Effector memory CD4-positive, alpha-beta T cell (primary cell): ENCODE measurements around the gene HIP1R.

ENCODE experiments used
- DNase-seq, 3 donors: peaks; one replicate each; pipeline ENCODE4 v3.0.0-alpha.2; 2020
- H3K27ac ChIP-seq: 2 replicates; pipeline ENCODE4 v1.7.0; 2013; ENCODE audit warnings: mild to moderate bottlenecking, low read length, moderate library complexity; ENCODE audit not compliant: insufficient read depth, poor library complexity, severe bottlenecking
- H3K27me3 ChIP-seq: replicated peaks from 2 replicates; pipeline ENCODE4 v1.7.0; 2013; ENCODE audit warnings: mild to moderate bottlenecking, low read length; ENCODE audit not compliant: insufficient read depth, control insufficient read depth, poor library complexity, severe bottlenecking
- H3K36me3 ChIP-seq: 2 replicates; pipeline ENCODE4 v1.7.0; 2013; ENCODE audit warnings: mild to moderate bottlenecking, low read length, moderate library complexity; ENCODE audit not compliant: control insufficient read depth, insufficient read depth
- H3K4me1 ChIP-seq: 2 replicates; pipeline ENCODE4 v1.7.0; 2013; ENCODE audit warnings: low read length, mild to moderate bottlenecking; ENCODE audit not compliant: control insufficient read depth, insufficient read depth, poor library complexity, severe bottlenecking
- H3K4me3 ChIP-seq: 2 replicates; pipeline ENCODE4 v1.7.0; 2013; ENCODE audit warnings: low read length, low read depth, mild to moderate bottlenecking; ENCODE audit not compliant: insufficient read depth, poor library complexity, severe bottlenecking
- H3K9me3 ChIP-seq: 2 replicates; pipeline ENCODE4 v1.7.0; 2013; ENCODE audit warnings: mild to moderate bottlenecking, low read length, moderate library complexity; ENCODE audit not compliant: control insufficient read depth

HIP1R gene

GRCh38 chr12:122861587-122861970, 26.3 kb downstream of the HIP1R start:
- Histone ChIP-seq H3K36me3 (peaks cover 9% of the 10 kb centered on the region), H3K4me1 (no peaks in the 10 kb centered on the region), H3K4me3 (no peak overlapping the region), H3K27ac (no peak overlapping the region), H3K9me3 (no peaks in the 10 kb centered on the region), H3K27me3 (no peaks in the 10 kb centered on the region)
- DNase-seq, result no peak

GRCh38 chr12:122862110-122862634, 26.9 kb downstream of the HIP1R start:
- DNase-seq, result no peak
- peaks cover 15% of the 10 kb centered on the region for H3K36me3 ChIP-seq
- no peaks in the 10 kb centered on the region for H3K9me3 ChIP-seq
- no peak overlapping the region for H3K4me3 ChIP-seq
- no peaks in the 10 kb centered on the region for H3K27me3 ChIP-seq
- no peaks in the 10 kb centered on the region for H3K4me1 ChIP-seq
- H3K27ac ChIP-seq, result no peak overlapping the region

GRCh38 chr12:122862872-122863701, 27.8 kb downstream of the HIP1R start:
- no peak for DNase-seq
- H3K4me1 ChIP-seq, result no peaks in the 10 kb centered on the region
- H3K4me3 ChIP-seq, result no peak overlapping the region
- no peak overlapping the region for H3K27ac ChIP-seq
- H3K36me3 ChIP-seq, result peaks cover 24% of the 10 kb centered on the region
- H3K9me3 ChIP-seq, result no peaks in the 10 kb centered on the region
- H3K27me3 ChIP-seq, result no peaks in the 10 kb centered on the region

GRCh38 chr12:122864894-122865253, 29.6 kb downstream of the HIP1R start:
- Histone ChIP-seq H3K27ac (no peak overlapping the region), H3K9me3 (no peaks in the 10 kb centered on the region), H3K4me3 (no peak overlapping the region), H3K36me3 (peaks cover 38% of the 10 kb centered on the region), H3K4me1 (peaks cover under 1% of the 10 kb centered on the region), H3K27me3 (no peaks in the 10 kb centered on the region)
- no peak for DNase-seq

GRCh38 chr12:122865268-122866231, 30.3 kb downstream of the HIP1R start:
- no peaks in the 10 kb centered on the region for H3K9me3 ChIP-seq
- H3K36me3 ChIP-seq, result peaks cover 45% of the 10 kb centered on the region
- no peak for DNase-seq
- no peak overlapping the region for H3K27ac ChIP-seq
- H3K27me3 ChIP-seq, result no peaks in the 10 kb centered on the region
- no peak overlapping the region for H3K4me3 ChIP-seq
- H3K4me1 ChIP-seq, result peaks cover 6% of the 10 kb centered on the region

GRCh38 chr12:122866379-122866778, 31.1 kb downstream of the HIP1R start:
- no peaks in the 10 kb centered on the region for H3K9me3 ChIP-seq
- no peak for DNase-seq
- no peaks in the 10 kb centered on the region for H3K27me3 ChIP-seq
- H3K36me3 ChIP-seq, result peaks cover 50% of the 10 kb centered on the region
- peaks cover 13% of the 10 kb centered on the region for H3K4me1 ChIP-seq
- H3K27ac ChIP-seq, result no peak overlapping the region
- H3K4me3 ChIP-seq, result no peak overlapping the region

- no peak overlapping the region for H3K27ac ChIP-seq
- no peaks in the 10 kb centered on the region for H3K27me3 ChIP-seq
- DNase-seq, result no peak
- H3K4me1 ChIP-seq, result peaks cover 18% of the 10 kb centered on the region
- peaks cover 50% of the 10 kb centered on the region for H3K36me3 ChIP-seq
- no peaks in the 10 kb centered on the region for H3K9me3 ChIP-seq
- no peak overlapping the region for H3K4me3 ChIP-seq
Observed at GRCh38 chr12:122866950-122867607, 31.8 kb downstream of the HIP1R start.

- DNase-seq, result no peak
- no peak overlapping the region for H3K4me3 ChIP-seq
- H3K9me3 ChIP-seq, result no peaks in the 10 kb centered on the region
- H3K4me1 ChIP-seq, result peaks cover 25% of the 10 kb centered on the region
- no peaks in the 10 kb centered on the region for H3K27me3 ChIP-seq
- no peak overlapping the region for H3K27ac ChIP-seq
- H3K36me3 ChIP-seq, result peaks cover 50% of the 10 kb centered on the region
Observed at GRCh38 chr12:122867691-122868461, 32.6 kb downstream of the HIP1R start.

- Histone ChIP-seq H3K4me1 (peaks cover 32% of the 10 kb centered on the region), H3K4me3 (no peak overlapping the region), H3K27ac (no peak overlapping the region), H3K27me3 (no peaks in the 10 kb centered on the region), H3K36me3 (peaks cover 50% of the 10 kb centered on the region), H3K9me3 (no peaks in the 10 kb centered on the region)
- DNase-seq, result no peak
Observed at GRCh38 chr12:122868471-122869177, 33.4 kb downstream of the HIP1R start.
